IMR-90 (cell line): Measurements from ENCODE around the gene CHMP6. TPM values are rescaled to one million over a fixed set of nuclear protein-coding genes. Genes with fewer than 3 reads are reported as not detected.

Source experiments
- ATAC-seq: fragments of 200-7000 bp; cut with Tn5 transposase; 2 replicates; pipeline ENCODE4 v1.9.1; 2020; ENCODE audit warnings: low read depth, mild to moderate bottlenecking, moderate library complexity
- BruUV-seq: library from RNA; stranded (reverse); fragments of 400-500 nt; replicated peaks from 2 replicates; lab custom pipeline; 2021; lab: Mats Ljungman, UMichigan
- CTCF ChIA-PET: fragments of 300-600 bp; formaldehyde crosslinking; extraction: SDS; loops from one replicate; lab custom pipeline; 2021; ENCODE audit warnings: antibody characterized with exemption; lab: Yijun Ruan, JAX
- POLR2A ChIA-PET: fragments of 300-600 bp; sonication (Branson Sonifier 250); formaldehyde crosslinking; loops from one replicate; lab custom pipeline; 2022; ENCODE audit warnings: antibody characterized with exemption; ENCODE audit not compliant: unreplicated experiment; lab: Charles Lee
- DNase-seq: peaks from one replicate; pipeline ENCODE4 v3.0.0; 2013
- H2AFZ ChIP-seq: replicated peaks from 2 replicates; pipeline ENCODE3; 2013; ENCODE audit warnings: low read length, mild to moderate bottlenecking; ENCODE audit not compliant: poor library complexity
- H2AK5ac ChIP-seq: 2 replicates; pipeline ENCODE4 v1.6.1; 2013; ENCODE audit warnings: low read depth, low read length, inconsistent platforms
- H2AK9ac ChIP-seq: replicated peaks from 2 replicates; pipeline ENCODE3; 2013; ENCODE audit warnings: mild to moderate bottlenecking, low read depth, low read length, moderate library complexity; ENCODE audit not compliant: poor library complexity
- H2BK120ac ChIP-seq: 2 replicates; pipeline ENCODE4 v1.6.1; 2013; ENCODE audit warnings: low read depth, low read length, inconsistent platforms
- H2BK15ac ChIP-seq: 3 replicates; pipeline ENCODE4 v1.6.1; 2013; ENCODE audit warnings: low read depth, low read length, inconsistent platforms
- H2BK20ac ChIP-seq: 2 replicates; pipeline ENCODE4 v1.6.1; 2013; ENCODE audit warnings: low read depth, mild to moderate bottlenecking, inconsistent platforms, low read length, moderate library complexity
- H2BK5ac ChIP-seq: 2 replicates; pipeline ENCODE4 v1.6.1; 2013; ENCODE audit warnings: mild to moderate bottlenecking, low read depth, low read length, inconsistent platforms; ENCODE audit not compliant: poor library complexity, severe bottlenecking
- H3K14ac ChIP-seq: replicated peaks from 2 replicates; pipeline ENCODE4 v1.6.1; 2013; ENCODE audit warnings: low read depth, low read length, inconsistent platforms
- H3K18ac ChIP-seq: 2 replicates; pipeline ENCODE4 v1.6.1; 2013; ENCODE audit warnings: low read depth, low read length, control low read depth
- H3K23ac ChIP-seq: 2 replicates; pipeline ENCODE4 v1.6.1; 2013; ENCODE audit warnings: low read depth, low read length, inconsistent platforms
- H3K27ac ChIP-seq: 2 replicates; pipeline ENCODE4 v1.5.1; 2013; ENCODE audit warnings: mild to moderate bottlenecking, control low read depth, low read length; ENCODE audit not compliant: insufficient read depth
- H3K27me3 ChIP-seq: 2 replicates; pipeline ENCODE4 v1.6.1; 2013; ENCODE audit warnings: low read length; ENCODE audit not compliant: control insufficient read depth, insufficient read depth
- H3K36me3 ChIP-seq: 2 replicates; pipeline ENCODE4 v1.6.1; 2013; ENCODE audit warnings: low read length, mixed read lengths; ENCODE audit not compliant: control insufficient read depth, insufficient read depth
- H3K4ac ChIP-seq: 2 replicates; pipeline ENCODE4 v1.6.1; 2013; ENCODE audit warnings: low read depth, low read length, inconsistent platforms
- H3K4me1 ChIP-seq: 2 replicates; pipeline ENCODE4 v1.6.1; 2013; ENCODE audit warnings: low read length, mixed read lengths; ENCODE audit not compliant: control insufficient read depth, insufficient read depth
- H3K4me2 ChIP-seq: 2 replicates; pipeline ENCODE4 v1.6.1; 2013; ENCODE audit warnings: low read depth, mild to moderate bottlenecking, control low read depth, low read length, moderate library complexity
- H3K4me3 ChIP-seq: 2 replicates; pipeline ENCODE4 v1.5.1; 2013; ENCODE audit warnings: low read depth, mild to moderate bottlenecking, control low read depth, low read length, moderate library complexity; ENCODE audit not compliant: insufficient read depth
- H3K56ac ChIP-seq: 2 replicates; pipeline ENCODE4 v1.6.1; 2013; ENCODE audit warnings: low read length, inconsistent platforms; ENCODE audit not compliant: insufficient read depth; ENCODE audit errors: extremely low read depth
- H3K79me1 ChIP-seq, 2 experiments: 2 replicates each; pipeline ENCODE4 v1.6.1; 2013; ENCODE audit warnings: low read length in 2 of 2, inconsistent platforms in 1 of 2, low read depth in 1 of 2
- H3K9ac ChIP-seq: 2 replicates; pipeline ENCODE4 v1.6.1; 2013; ENCODE audit warnings: low read depth, low read length, control low read depth
- H3K9me1 ChIP-seq: 2 replicates; pipeline ENCODE4 v1.6.1; 2013; ENCODE audit warnings: low read length, inconsistent platforms; ENCODE audit not compliant: insufficient read depth
- H3K9me3 ChIP-seq: 2 replicates; pipeline ENCODE4 v1.6.1; 2013; ENCODE audit warnings: low read length; ENCODE audit not compliant: control insufficient read depth, insufficient read depth
- H4K20me1 ChIP-seq: 2 replicates; pipeline ENCODE4 v1.6.1; 2013; ENCODE audit warnings: low read length, inconsistent platforms; ENCODE audit not compliant: insufficient read depth
- H4K5ac ChIP-seq: 2 replicates; pipeline ENCODE4 v1.6.1; 2013; ENCODE audit warnings: mild to moderate bottlenecking, low read depth, low read length, control low read depth
- H4K8ac ChIP-seq, 2 experiments: 2 replicates each; pipeline ENCODE4 v1.6.1; 2013; ENCODE audit warnings: low read depth in 2 of 2, low read length in 2 of 2, control low read depth in 1 of 2, inconsistent platforms in 1 of 2
- H4K91ac ChIP-seq: 2 replicates; pipeline ENCODE4 v1.6.1; 2013; ENCODE audit warnings: low read depth, low read length, inconsistent platforms; ENCODE audit not compliant: insufficient read depth
- MXI1 ChIP-seq: IDR thresholded peaks from 2 replicates; pipeline ENCODE4 v1.6.1; 2012; ENCODE audit warnings: low read depth, mild to moderate bottlenecking, low read length, moderate library complexity, borderline replicate concordance
- USF2 ChIP-seq: fragments of 150-350 bp; IDR thresholded peaks from 2 replicates; pipeline ENCODE4 v1.6.1; 2017; ENCODE audit warnings: mild to moderate bottlenecking, antibody characterized with exemption, low read length, low read depth
- WGBS, 2 experiments: methylation state at CpG; one replicate each; pipeline versions ENCODE4 v1.1.5 to v1.1.7; 2013; ENCODE audit warnings: missing lambda C conversion rate in 2 of 2; ENCODE audit not compliant: insufficient read length in 1 of 2; ENCODE audit errors: extremely low coverage in 2 of 2; 5-methylcytosine and 5-hydroxymethylcytosine counted together
- dilution Hi-C: fragments of 300-500 bp; cut with HindIII; formaldehyde crosslinking; loops from one replicate; pipeline ENCODE4 v1.14.3; 2018; ENCODE audit warnings: low sequenced_read_pairs; ENCODE audit not compliant: unreplicated experiment
- in situ Hi-C: fragments of 300-500 bp; cut with MboI; formaldehyde crosslinking; loops from 3 replicates; pipeline ENCODE4 v1.14.3; 2019; ENCODE audit warnings: low sequenced_read_pairs, inconsistent platforms, mixed read lengths
- intact Hi-C: fragments of 100-400 bp; cut with micrococcal nuclease; formaldehyde crosslinking; loops from 2 replicates; pipeline ENCODE4 v1.10.0; 2022
- polyA plus RNA-seq, 3 experiments: library from polyadenylated mRNA; depleted of rRNA; stranded (reverse); fragments of >200 nt; gene quantifications; 2 replicates each; pipeline ENCODE4 v1.2.3, GENCODE V29; 2012; ENCODE audit warnings: low replicate concordance in 1 of 3
- total RNA-seq: library from RNA; depleted of rRNA; stranded (reverse); fragments of >200 nt; gene quantifications from 2 replicates; pipeline ENCODE4 v1.2.3, GENCODE V29; 2012

The CHMP6 gene
- total and polyA plus RNA-seq, 2 of the 4 experiments (the other 2 are of a cell fraction), result 5.0 to 40.3 TPM

GRCh38 chr17:81025065-81025740 lies 33.6 kb downstream of the CHMP6 start:
- Histone ChIP-seq H3K4me2 (no peak overlapping the region), H4K20me1 (no peaks in the 10 kb centered on the region), H3K4me1 (peaks cover 2% of the 10 kb centered on the region; the same call in 1 of the 2 replicates), H2AFZ (no peak overlapping the region), H3K79me1 (no peaks in the 10 kb centered on the region), H2BK15ac (no peak overlapping the region), H3K23ac (no peak overlapping the region), H4K8ac (no peak overlapping the region), H3K27me3 (peaks cover 32% of the 10 kb centered on the region), H3K9ac (no peak overlapping the region), H4K5ac (no peak overlapping the region), H2BK20ac (no peak overlapping the region), H2AK5ac (no peak overlapping the region), H3K9me1 (no peaks in the 10 kb centered on the region), H3K36me3 (no peaks in the 10 kb centered on the region), H4K91ac (no peak overlapping the region), H2BK5ac (no peak overlapping the region), H3K9me3 (peaks cover 1% of the 10 kb centered on the region; the same call in 1 of the 2 replicates), H2BK120ac (no peak overlapping the region), H3K18ac (no peak overlapping the region), H2AK9ac (peak overlapping the region; percentile 29), H3K56ac (no peak overlapping the region), H3K4me3 (no peak overlapping the region), H3K4ac (no peak overlapping the region), H3K27ac (no peak overlapping the region), H3K14ac (no peak overlapping the region)
- ChIA-PET CTCF (interaction anchor here (0.8 to 3.0 kb wide), 2 partner anchors 9 to 73 kb away, joined by 3 to 15 read pairs; partner anchors contain the start of gene BAIAP2), POLR2A (no interaction called here)
- intact Hi-C loops (no loop called here), in situ Hi-C loops (no loop called here), dilution Hi-C loops (no loop called here)
- ATAC-seq (no peak), DNase-seq (no peak)
- 80% methylated on average over 10 of the region's 16 CpGs; no CpG with 5 or more reads in 1 of the 2 experiments for WGBS, 2 experiments
- no TSS peak for BruUV-seq
- TF ChIP-seq MXI1 (no peak), USF2 (no peak)
